SK-N-SH treated with all-trans-retinoic acid at 6 μM for 48 hours (cell line): ENCODE results near the gene RAB11FIP4.

Source experiments
- ARNTL ChIP-seq: fragments of 450-650 bp; formaldehyde crosslinking; IDR thresholded peaks from 2 replicates; pipeline ENCODE4 v1.5.0; 2020; ENCODE audit warnings: low read depth, mild to moderate bottlenecking, moderate library complexity, borderline replicate concordance
- CREB5 ChIP-seq: fragments of 250-450 bp; sonication (Bioruptor Pico); IDR thresholded peaks from 2 replicates; pipeline ENCODE4 v1.5.1; 2020; ENCODE audit warnings: low read depth, mild to moderate bottlenecking, moderate library complexity
- ESRRG ChIP-seq: fragments of 250-450 bp; sonication (Bioruptor Pico); IDR thresholded peaks from 2 replicates; pipeline ENCODE4 v1.6.1; 2021; ENCODE audit warnings: mild to moderate bottlenecking
- ISL1 ChIP-seq: fragments of 250-450 bp; sonication (Bioruptor Pico); IDR thresholded peaks from 2 replicates; pipeline ENCODE4 v2.1.2; 2022; ENCODE audit warnings: mild to moderate bottlenecking, moderate library complexity
- PATZ1 ChIP-seq: fragments of 250-450 bp; sonication (Bioruptor Pico); IDR thresholded peaks from 2 replicates; pipeline ENCODE4 v1.8.0; 2020; ENCODE audit warnings: mild to moderate bottlenecking, moderate library complexity, borderline replicate concordance
- RARB ChIP-seq: fragments of 250-450 bp; sonication (Bioruptor Pico); IDR thresholded peaks from 2 replicates; pipeline ENCODE4 v1.8.0; 2021; ENCODE audit warnings: mild to moderate bottlenecking, moderate library complexity
- ZC3H10 ChIP-seq: fragments of 250-450 bp; sonication (Bioruptor Pico); IDR thresholded peaks from 2 replicates; pipeline ENCODE4 v1.5.1; 2021; ENCODE audit warnings: mild to moderate bottlenecking, moderate library complexity
- ZFP3 ChIP-seq: fragments of 250-450 bp; sonication (Bioruptor Pico); IDR thresholded peaks from 2 replicates; pipeline ENCODE4 v1.5.0; 2020; ENCODE audit warnings: mild to moderate bottlenecking, moderate library complexity
- ZNF565 ChIP-seq: fragments of 450-650 bp; formaldehyde crosslinking; conservative IDR thresholded peaks from 2 replicates; pipeline ENCODE4 v1.5.0; 2020; ENCODE audit warnings: low read depth, mild to moderate bottlenecking, moderate library complexity
- ZNF8 ChIP-seq: fragments of 450-650 bp; formaldehyde crosslinking; IDR thresholded peaks from 2 replicates; pipeline ENCODE4 v1.5.0; 2020; ENCODE audit warnings: mild to moderate bottlenecking, moderate library complexity

GRCh38 chr17:31523862-31524730 lies 132.6 kb downstream of the RAB11FIP4 start:
- TF ChIP-seq ZNF565 (CRISPR knock-in tag) (no peak), RARB (CRISPR knock-in tag) (no peak), ZNF8 (CRISPR knock-in tag) (no peak), ZC3H10 (CRISPR knock-in tag) (no peak), CREB5 (no peak), ESRRG (CRISPR knock-in tag) (no peak), ARNTL (CRISPR knock-in tag) (no peak), ISL1 (CRISPR knock-in tag) (no peak), PATZ1 (CRISPR knock-in tag) (no peak), ZFP3 (CRISPR knock-in tag) (no peak)
